PC-9 (cell line): ENCODE measurements around the gene ROCK1. TPM values are rescaled to one million over a fixed set of nuclear protein-coding genes. Genes with fewer than 3 reads are reported as not detected.

Experiments used
- BruUV-seq: library from RNA; stranded (reverse); fragments of 400-500 nt; replicated peaks from 2 replicates; lab custom pipeline; 2021; lab: Mats Ljungman, UMichigan
- CTCF ChIA-PET: fragments of 300-600 bp; sonication (Branson Sonifier 250); formaldehyde crosslinking; loops from one replicate; lab custom pipeline; 2022; ENCODE audit warnings: antibody characterized with exemption; lab: Charles Lee
- POLR2A ChIA-PET: fragments of 300-600 bp; sonication (Branson Sonifier 250); formaldehyde crosslinking; loops from one replicate; lab custom pipeline; 2022; ENCODE audit warnings: antibody characterized with exemption; ENCODE audit not compliant: unreplicated experiment; lab: Charles Lee
- DNase-seq, 2 experiments: peaks; one replicate each; pipeline versions ENCODE4 v3.0.0 to v3.0.0-alpha.2; 2015 to 2022; ENCODE audit warnings: mixed read lengths in 1 of 2
- H2AFZ ChIP-seq: fragments of 200-600 bp; sonication (generic); 2 replicates; pipeline ENCODE4 v1.8.1; 2017; ENCODE audit warnings: antibody characterized with exemption
- H3F3A ChIP-seq: fragments of 200-600 bp; sonication (generic); 2 replicates; pipeline ENCODE4 v1.8.1; 2017; ENCODE audit warnings: antibody characterized with exemption, mild to moderate bottlenecking, low read depth; ENCODE audit not compliant: insufficient read depth
- H3K27ac ChIP-seq: fragments of 200-600 bp; sonication (generic); 2 replicates; pipeline ENCODE4 v1.6.1; 2016; ENCODE audit warnings: mixed run types
- H3K27me3 ChIP-seq: fragments of 200-600 bp; sonication (generic); 2 replicates; pipeline ENCODE4 v1.6.1; 2016; ENCODE audit warnings: low read depth, mixed run types; ENCODE audit not compliant: insufficient read depth
- H3K36me3 ChIP-seq: fragments of 200-600 bp; sonication (generic); 2 replicates; pipeline ENCODE4 v1.6.1; 2016; ENCODE audit warnings: low read depth, mixed run types
- H3K4me1 ChIP-seq: fragments of 200-600 bp; sonication (generic); replicated peaks from 2 replicates; pipeline ENCODE4 v1.6.1; 2016; ENCODE audit warnings: mixed run types; ENCODE audit not compliant: insufficient read depth
- H3K4me2 ChIP-seq: fragments of 200-600 bp; sonication (generic); 2 replicates; pipeline ENCODE4 v1.6.1; 2017; ENCODE audit warnings: mixed run types
- H3K4me3 ChIP-seq: fragments of 200-600 bp; sonication (generic); 2 replicates; pipeline ENCODE4 v1.6.1; 2016; ENCODE audit warnings: mixed run types
- H3K79me2 ChIP-seq: fragments of 200-600 bp; sonication (generic); 2 replicates; pipeline ENCODE4 v1.6.1; 2017; ENCODE audit warnings: low read depth, mixed run types
- H3K9me2 ChIP-seq: fragments of 200-600 bp; sonication (generic); 2 replicates; pipeline ENCODE4 v1.8.1; 2017; ENCODE audit warnings: mild to moderate bottlenecking; ENCODE audit not compliant: insufficient read depth
- H3K9me3 ChIP-seq: fragments of 200-600 bp; sonication (generic); 2 replicates; pipeline ENCODE4 v1.8.1; 2016; ENCODE audit warnings: low read depth; ENCODE audit not compliant: insufficient read depth
- H4K20me1 ChIP-seq: fragments of 200-600 bp; sonication (generic); 2 replicates; pipeline ENCODE4 v1.8.1; 2017; ENCODE audit not compliant: insufficient read depth
- CTCF ChIP-seq: fragments of 200-600 bp; sonication (generic); conservative IDR thresholded peaks from 2 replicates; pipeline ENCODE4 v1.6.1; 2017; ENCODE audit warnings: mixed run types, antibody characterized with exemption, mild to moderate bottlenecking, moderate library complexity
- EZH2 ChIP-seq: fragments of 200-600 bp; sonication (generic); IDR thresholded peaks from 2 replicates; pipeline ENCODE4 v1.8.0; 2017; ENCODE audit warnings: antibody characterized with exemption, low read depth
- intact Hi-C: fragments of 100-400 bp; cut with micrococcal nuclease; formaldehyde crosslinking; loops from one replicate; pipeline ENCODE4 v1.10.0; 2022; ENCODE audit not compliant: unreplicated experiment
- total RNA-seq: library from RNA; stranded (reverse); gene quantifications from 2 replicates; pipeline ENCODE4 v1.2.3, GENCODE V29; 2021

Gene ROCK1
- total RNA-seq, 1 experiment from 2014 or later, result 26.8 TPM

GRCh38 chr18:21105936-21106335, 5.7 kb downstream of the ROCK1 start:
- Histone ChIP-seq H3K27ac (no peak overlapping the region), H3K9me2 (no peaks in the 10 kb centered on the region), H3K79me2 (peaks cover 95% of the 10 kb centered on the region), H3K4me3 (no peak overlapping the region), H3F3A (no peaks in the 10 kb centered on the region), H2AFZ (no peak overlapping the region), H3K9me3 (no peaks in the 10 kb centered on the region), H3K27me3 (no peaks in the 10 kb centered on the region), H3K4me1 (peaks cover 20% of the 10 kb centered on the region), H3K36me3 (no peaks in the 10 kb centered on the region), H3K4me2 (no peak overlapping the region), H4K20me1 (peaks cover 14% of the 10 kb centered on the region)
- no peak for TF ChIP-seq CTCF
- no peak for TF ChIP-seq EZH2
- BruUV-seq, result no TSS peak
- DNase-seq, result no peak
- ChIA-PET CTCF (no interaction called here), POLR2A (no interaction called here)
- intact Hi-C loops, result no loop called here

GRCh38 chr18:21101172-21101571, 10.4 kb downstream of the ROCK1 start:
- CTCF ChIA-PET, result no interaction called here
- Histone ChIP-seq H3K27me3 (no peaks in the 10 kb centered on the region), H3K9me3 (no peaks in the 10 kb centered on the region), H3K4me3 (no peak overlapping the region), H3K79me2 (peaks cover 91% of the 10 kb centered on the region), H3F3A (no peaks in the 10 kb centered on the region), H3K9me2 (no peaks in the 10 kb centered on the region), H3K27ac (no peak overlapping the region), H3K4me2 (no peak overlapping the region), H3K36me3 (no peaks in the 10 kb centered on the region), H4K20me1 (no peaks in the 10 kb centered on the region; the same call in none of the 2 replicates), H2AFZ (no peak overlapping the region), H3K4me1 (no peaks in the 10 kb centered on the region)
- no TSS peak for BruUV-seq
- intact Hi-C loops, result no loop called here
- POLR2A ChIA-PET, result no interaction called here
- TF ChIP-seq EZH2 (no peak), CTCF (no peak)
- DNase-seq, result no peak

- no peak overlapping the region for H3K4me2 ChIP-seq
- BruUV-seq, result no TSS peak
- H3K4me1 ChIP-seq, result no peaks in the 10 kb centered on the region
- no peak overlapping the region for H3K4me3 ChIP-seq
- H3K9me2 ChIP-seq, result no peaks in the 10 kb centered on the region
- no peak overlapping the region for H2AFZ ChIP-seq
- intact Hi-C loops, result no loop called here
- no peak overlapping the region for H3K27ac ChIP-seq
- TF ChIP-seq CTCF, result no peak
- no peak for TF ChIP-seq EZH2
- POLR2A ChIA-PET, result no interaction called here
- no peaks in the 10 kb centered on the region for H3K9me3 ChIP-seq
- CTCF ChIA-PET, result no interaction called here
- no peaks in the 10 kb centered on the region for H3K36me3 ChIP-seq
- DNase-seq, result no peak
- H3F3A ChIP-seq, result no peaks in the 10 kb centered on the region
- no peaks in the 10 kb centered on the region for H3K27me3 ChIP-seq
- peaks cover 88% of the 10 kb centered on the region for H3K79me2 ChIP-seq
- no peaks in the 10 kb centered on the region; the same call in 1 of the 2 replicates for H4K20me1 ChIP-seq
Observed at GRCh38 chr18:21100678-21101077, 10.9 kb downstream of the ROCK1 start.
